Measurements from ENCODE around the gene ARHGAP31. TPM values are rescaled to one million over a fixed set of nuclear protein-coding genes. Genes with fewer than 3 reads are reported as not detected.

ARHGAP31 gene
- total and polyA plus RNA-seq, 4 donors: 0.99 to 4.6 (median 2.6) TPM

- H3K9me3 ChIP-seq (ENCODE audit: control insufficient read depth in 4 of 4, low read length in 3 of 4): no peaks in the 10 kb centered on the region
- H3K9ac ChIP-seq (ENCODE audit: low read depth in 1 of 2, low read length in 2 of 2): no peak overlapping the region
- no peaks in the 10 kb centered on the region for H3K4me1 ChIP-seq (ENCODE audit: control insufficient read depth in 4 of 4, insufficient read depth in 4 of 4, low read length in 3 of 4)
- no peak overlapping the region for H3K27ac ChIP-seq (ENCODE audit: low read depth in 1 of 2, low read length in 2 of 2)
- no peaks in the 10 kb centered on the region for H3K36me3 ChIP-seq (ENCODE audit: control insufficient read depth in 4 of 4, insufficient read depth in 3 of 4, low read depth in 1 of 4, low read length in 3 of 4)
- no peak for DNase-seq (ENCODE audit: low spot score)
- H3K27me3 ChIP-seq (ENCODE audit: control insufficient read depth in 4 of 4, insufficient read depth in 4 of 4, low read length in 3 of 4): no peaks in the 10 kb centered on the region
- no peak overlapping the region for H3K4me3 ChIP-seq (ENCODE audit: low read depth in 1 of 3, low read length in 3 of 3)
- TF ChIP-seq RXRA (IDR thresholded peaks at IDR 0.05) (no peak), RAD21 (IDR thresholded peaks at IDR 0.05) (no peak), GABPA (IDR thresholded peaks at IDR 0.05 in 1 of 2, conservative IDR thresholded peaks at IDR 0.05 in 1 of 2) (no peak), FOXA1 (IDR thresholded peaks at IDR 0.05) (no peak), CTCF (IDR thresholded peaks at IDR 0.05; ENCODE audit: low read depth, low read length, missing input control) (no peak)
Measured at GRCh38 chr3:119316313-119316670, 22.1 kb downstream of the ARHGAP31 start.

- Histone ChIP-seq H3K36me3 (ENCODE audit: control insufficient read depth in 4 of 4, insufficient read depth in 3 of 4, low read depth in 1 of 4, low read length in 3 of 4) (no peaks in the 10 kb centered on the region), H3K9ac (ENCODE audit: low read depth in 1 of 2, low read length in 2 of 2) (no peak overlapping the region), H3K4me3 (ENCODE audit: low read depth in 1 of 3, low read length in 3 of 3) (no peak overlapping the region), H3K4me1 (ENCODE audit: control insufficient read depth in 4 of 4, insufficient read depth in 4 of 4, low read length in 3 of 4) (peaks cover 0 to 8% (median 0%) of the 10 kb centered on the region in 4 donors), H3K27me3 (ENCODE audit: control insufficient read depth in 4 of 4, insufficient read depth in 4 of 4, low read length in 3 of 4) (no peaks in the 10 kb centered on the region), H3K27ac (ENCODE audit: low read depth in 1 of 2, low read length in 2 of 2) (no peak overlapping the region), H3K9me3 (ENCODE audit: control insufficient read depth in 4 of 4, low read length in 3 of 4) (no peaks in the 10 kb centered on the region)
- no peak for DNase-seq (ENCODE audit: low spot score)
- WGBS: 73% methylated on average over 3 of the region's 3 CpGs
- TF ChIP-seq SP1 (IDR thresholded peaks at IDR 0.05) (no peak), ATF3 (IDR thresholded peaks at IDR 0.05) (no peak)
Measured at GRCh38 chr3:119318876-119319275, 24.7 kb downstream of the ARHGAP31 start.

- no peak for DNase-seq (ENCODE audit: low spot score)
- no peak overlapping the region for H3K4me3 ChIP-seq (ENCODE audit: low read depth in 1 of 3, low read length in 3 of 3)
- peaks cover 0 to 8% (median 0%) of the 10 kb centered on the region in 4 donors for H3K4me1 ChIP-seq (ENCODE audit: control insufficient read depth in 4 of 4, insufficient read depth in 4 of 4, low read length in 3 of 4)
Measured at GRCh38 chr3:119319311-119319710, 25.1 kb downstream of the ARHGAP31 start.

More at GRCh38 chr3:119319311-119319710, 25.1 kb downstream of the ARHGAP31 start:
- H3K9me3 ChIP-seq (ENCODE audit: control insufficient read depth in 4 of 4, low read length in 3 of 4): no peaks in the 10 kb centered on the region
- no peaks in the 10 kb centered on the region for H3K27me3 ChIP-seq (ENCODE audit: control insufficient read depth in 4 of 4, insufficient read depth in 4 of 4, low read length in 3 of 4)
- 91% methylated on average over 4 of the region's 4 CpGs for WGBS
- H3K9ac ChIP-seq (ENCODE audit: low read depth in 1 of 2, low read length in 2 of 2): no peak overlapping the region
- H3K27ac ChIP-seq (ENCODE audit: low read depth in 1 of 2, low read length in 2 of 2): no peak overlapping the region
- H3K36me3 ChIP-seq (ENCODE audit: control insufficient read depth in 4 of 4, insufficient read depth in 3 of 4, low read depth in 1 of 4, low read length in 3 of 4): no peaks in the 10 kb centered on the region
- TF ChIP-seq GABPA (IDR thresholded peaks at IDR 0.05 in 1 of 2, conservative IDR thresholded peaks at IDR 0.05 in 1 of 2) (no peak), FOXA1 (IDR thresholded peaks at IDR 0.05) (no peak), HNF4G (IDR thresholded peaks at IDR 0.05) (no peak), ZBTB33 (IDR thresholded peaks at IDR 0.05) (no peak), TAF1 (conservative IDR thresholded peaks at IDR 0.05) (no peak), NR2F2 (IDR thresholded peaks at IDR 0.05) (no peak), RXRA (IDR thresholded peaks at IDR 0.05) (no peak), FOXA2 (IDR thresholded peaks at IDR 0.05) (no peak), RAD21 (IDR thresholded peaks at IDR 0.05) (no peak), MAX (IDR thresholded peaks at IDR 0.05) (no peak), REST (IDR thresholded peaks at IDR 0.05) (no peak), EGR1 (IDR thresholded peaks at IDR 0.05; ENCODE audit: low read depth in 2 of 2) (no peak), ATF3 (IDR thresholded peaks at IDR 0.05) (no peak), HNF4A (conservative IDR thresholded peaks at IDR 0.05) (no peak), CTCF (IDR thresholded peaks at IDR 0.05; ENCODE audit: low read depth, low read length, missing input control) (no peak)
